Measurements from ENCODE around the gene ROBO1. TPM values are rescaled to one million over a fixed set of nuclear protein-coding genes. Genes with fewer than 3 reads are reported as not detected.

ROBO1 gene
- total RNA-seq, 2 experiments from 2014 or later, result 0.12 to 0.20 TPM

DNA sequence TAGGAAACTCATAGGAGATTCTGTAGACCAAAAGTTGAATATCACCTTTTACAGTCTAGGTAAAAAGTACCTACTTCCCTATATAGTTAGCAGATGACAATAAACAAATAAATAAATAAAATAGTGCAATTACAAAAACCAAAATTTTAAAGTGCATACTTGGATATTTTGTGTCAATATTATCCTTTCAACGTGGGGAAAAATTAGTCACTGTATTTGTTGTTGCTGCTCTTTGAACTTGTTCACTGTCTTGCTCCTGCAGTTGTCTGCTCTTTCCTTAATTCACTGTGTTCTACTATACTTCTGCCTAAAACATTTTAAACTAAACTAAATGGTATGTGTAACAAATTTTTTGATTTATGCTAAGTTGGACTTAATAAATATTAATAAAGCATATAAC, 889.0 kb downstream of the ROBO1 start:
- H3K4me1 Mint-ChIP-seq (ENCODE audit: low read depth), result no peaks in the 10 kb centered on the region
- H3K27ac Mint-ChIP-seq, result no peak overlapping the region
- CTCF ChIA-PET, result no interaction called here
- no peaks in the 10 kb centered on the region for H3K27me3 Mint-ChIP-seq (ENCODE audit: low read depth)
- no peak for DNase-seq
- H3K36me3 Mint-ChIP-seq (ENCODE audit: low read depth), result no peaks in the 10 kb centered on the region
- no peak overlapping the region for H3K4me3 Mint-ChIP-seq
- intact Hi-C loops (cut with micrococcal nuclease), result no loop called here
- H3K9me3 Mint-ChIP-seq, result peaks cover 4% of the 10 kb centered on the region

DNA sequence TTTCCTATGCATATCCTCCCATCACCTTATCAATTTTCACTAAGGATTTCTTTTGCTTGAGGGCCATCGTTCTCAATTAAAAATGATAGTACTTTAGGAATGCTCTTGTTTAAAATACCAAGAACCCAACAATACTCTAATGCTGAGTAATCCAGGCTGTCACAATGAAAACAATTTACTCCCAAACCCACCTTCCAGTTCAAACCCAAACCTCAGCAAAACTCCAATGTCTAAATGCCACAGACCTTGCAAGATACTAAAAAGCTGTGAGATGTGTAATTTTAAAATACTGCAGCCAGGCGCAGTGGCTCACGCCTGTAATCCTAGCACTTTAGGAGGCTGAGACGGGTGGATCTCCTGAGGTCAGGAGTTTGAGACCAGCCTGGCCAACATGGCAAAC, 889.8 kb downstream of the ROBO1 start:
- Mint-ChIP-seq H3K36me3 (ENCODE audit: low read depth) (no peaks in the 10 kb centered on the region), H3K27ac (no peak overlapping the region), H3K9me3 (peaks cover 2% of the 10 kb centered on the region), H3K27me3 (ENCODE audit: low read depth) (no peaks in the 10 kb centered on the region), H3K4me1 (ENCODE audit: low read depth) (no peaks in the 10 kb centered on the region), H3K4me3 (no peak overlapping the region)
- CTCF ChIA-PET, result no interaction called here
- intact Hi-C loops (cut with micrococcal nuclease), result no loop called here
- DNase-seq, result no peak

DNA sequence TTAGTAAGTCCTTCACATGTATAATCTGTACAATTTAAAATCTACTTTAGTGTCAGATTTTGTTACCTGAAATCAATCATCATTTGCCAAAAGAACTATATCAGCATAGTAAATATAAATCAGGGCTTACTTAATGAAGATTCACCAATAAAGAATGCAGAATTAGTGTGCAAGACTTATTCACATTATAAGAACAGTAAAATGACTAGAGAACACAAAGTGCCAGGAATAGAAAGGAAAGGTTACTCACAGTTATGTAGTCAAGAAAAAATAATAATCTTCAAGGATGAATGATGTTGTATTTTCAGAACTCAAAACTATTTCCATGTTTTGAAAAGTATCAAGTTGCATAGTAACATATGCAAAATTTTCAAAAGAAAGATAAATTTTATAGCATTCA, 891.9 kb downstream of the ROBO1 start:
- CTCF ChIA-PET, result no interaction called here
- no peak overlapping the region for H3K27ac Mint-ChIP-seq

DNA sequence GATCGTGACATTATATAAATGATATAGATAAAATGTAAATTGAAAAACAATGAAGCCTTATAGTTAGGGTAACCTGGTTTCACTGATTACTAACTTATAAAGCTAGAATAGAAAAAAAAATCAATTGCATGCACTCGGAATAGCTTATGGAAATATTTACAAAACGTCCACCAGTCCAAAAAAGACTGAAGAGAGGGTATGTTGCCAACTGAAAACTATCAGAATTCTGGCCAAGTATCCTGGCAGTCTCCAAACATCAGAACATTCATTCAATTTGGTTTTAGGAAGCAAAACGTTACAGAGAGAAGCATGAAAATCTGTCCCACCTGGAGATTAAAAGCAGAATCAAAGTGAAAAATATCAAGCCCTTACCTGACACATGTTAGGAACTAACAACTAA, 892.4 kb downstream of the ROBO1 start:
- Mint-ChIP-seq H3K36me3 (ENCODE audit: low read depth) (no peaks in the 10 kb centered on the region), H3K27me3 (ENCODE audit: low read depth) (no peaks in the 10 kb centered on the region), H3K4me1 (ENCODE audit: low read depth) (no peaks in the 10 kb centered on the region), H3K9me3 (peaks cover 3% of the 10 kb centered on the region), H3K27ac (no peak overlapping the region), H3K4me3 (no peak overlapping the region)
- CTCF ChIA-PET, result no interaction called here
- intact Hi-C loops (cut with micrococcal nuclease), result no loop called here
- DNase-seq, result no peak

More for the DNA sequence above, 891.9 kb downstream of the ROBO1 start:
- no peak for DNase-seq
- H3K4me1 Mint-ChIP-seq (ENCODE audit: low read depth), result no peaks in the 10 kb centered on the region
- H3K4me3 Mint-ChIP-seq, result no peak overlapping the region
- H3K27me3 Mint-ChIP-seq (ENCODE audit: low read depth), result no peaks in the 10 kb centered on the region
- no peaks in the 10 kb centered on the region for H3K36me3 Mint-ChIP-seq (ENCODE audit: low read depth)
- intact Hi-C loops (cut with micrococcal nuclease), result no loop called here
- peaks cover 3% of the 10 kb centered on the region for H3K9me3 Mint-ChIP-seq

DNA sequence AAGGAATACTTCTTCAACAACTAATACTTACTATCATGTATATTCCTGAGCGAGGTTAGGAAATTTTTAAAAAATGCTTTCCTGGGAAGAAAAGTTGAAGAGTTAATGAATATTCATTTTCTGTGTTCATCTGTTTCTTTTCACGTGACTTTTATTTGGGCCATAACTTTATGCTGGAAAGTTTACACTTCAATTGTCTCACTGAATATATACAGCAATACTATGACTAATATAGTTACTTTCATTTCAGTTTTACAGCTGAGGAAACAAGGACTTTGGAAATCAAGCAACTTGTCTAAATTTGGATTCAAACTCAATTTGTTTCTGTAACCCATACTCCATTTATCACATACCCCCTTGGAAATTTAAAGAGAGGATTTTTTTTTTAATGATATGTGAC, 894.2 kb downstream of the ROBO1 start:
- H3K4me1 Mint-ChIP-seq (ENCODE audit: low read depth), result no peaks in the 10 kb centered on the region
- no peaks in the 10 kb centered on the region for H3K27me3 Mint-ChIP-seq (ENCODE audit: low read depth)
- H3K9me3 Mint-ChIP-seq, result peaks cover 3% of the 10 kb centered on the region
- no peak overlapping the region for H3K4me3 Mint-ChIP-seq
- no peaks in the 10 kb centered on the region for H3K36me3 Mint-ChIP-seq (ENCODE audit: low read depth)
- H3K27ac Mint-ChIP-seq, result no peak overlapping the region
- no peak for DNase-seq
- intact Hi-C loops (cut with micrococcal nuclease), result no loop called here
- CTCF ChIA-PET, result no interaction called here

DNA sequence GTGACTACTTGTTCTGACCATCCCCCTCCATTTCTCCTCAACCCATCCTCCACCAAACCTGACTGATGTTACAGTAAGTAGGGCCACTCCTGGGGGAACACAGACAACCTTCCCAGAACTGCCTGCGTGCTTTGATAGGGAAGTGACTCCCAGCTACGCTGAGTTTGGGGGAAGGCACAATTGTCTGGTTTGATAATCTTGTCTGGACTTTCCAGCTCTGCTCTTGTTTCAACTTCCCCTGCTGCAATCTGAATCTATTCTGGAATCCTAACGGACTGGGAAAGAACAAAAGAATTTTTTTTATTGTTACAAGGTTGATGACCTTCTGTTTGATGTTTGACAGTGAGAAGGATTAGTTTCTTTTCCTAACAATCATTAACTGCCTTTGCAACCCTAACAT, 895.6 kb downstream of the ROBO1 start:
- Mint-ChIP-seq H3K9me3 (peaks cover 3% of the 10 kb centered on the region), H3K36me3 (ENCODE audit: low read depth) (no peaks in the 10 kb centered on the region), H3K27me3 (ENCODE audit: low read depth) (no peaks in the 10 kb centered on the region), H3K4me1 (ENCODE audit: low read depth) (no peaks in the 10 kb centered on the region), H3K4me3 (no peak overlapping the region), H3K27ac (no peak overlapping the region)
- DNase-seq, result no peak
- intact Hi-C loops (cut with micrococcal nuclease), result no loop called here
- CTCF ChIA-PET, result no interaction called here

DNA sequence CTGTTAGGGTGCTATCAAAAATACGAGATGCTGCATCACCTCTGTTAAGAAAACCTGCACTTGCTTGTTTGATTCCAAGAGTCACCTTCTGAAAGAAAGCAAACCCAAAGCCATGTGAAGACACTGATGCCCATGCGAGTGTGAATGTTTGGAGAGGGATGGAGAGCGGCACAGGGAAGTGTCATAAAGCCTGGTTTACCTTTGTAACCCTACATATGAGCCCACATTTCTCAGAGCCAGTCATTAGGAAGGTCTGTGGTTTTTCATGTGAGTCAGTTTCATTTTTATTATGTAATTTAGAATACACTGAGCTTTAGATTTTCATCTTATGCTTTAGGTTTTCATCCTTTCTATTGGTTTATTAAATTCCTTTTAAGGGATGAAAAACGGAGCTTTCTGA, 896.8 kb downstream of the ROBO1 start:
- peaks cover 3% of the 10 kb centered on the region for H3K9me3 Mint-ChIP-seq
- H3K27ac Mint-ChIP-seq, result no peak overlapping the region
- no peak overlapping the region for H3K4me3 Mint-ChIP-seq
- no peaks in the 10 kb centered on the region for H3K4me1 Mint-ChIP-seq (ENCODE audit: low read depth)
- no peaks in the 10 kb centered on the region for H3K27me3 Mint-ChIP-seq (ENCODE audit: low read depth)
- CTCF ChIA-PET, result no interaction called here
- H3K36me3 Mint-ChIP-seq (ENCODE audit: low read depth), result no peaks in the 10 kb centered on the region
- intact Hi-C loops (cut with micrococcal nuclease), result no loop called here
- no peak for DNase-seq

DNA sequence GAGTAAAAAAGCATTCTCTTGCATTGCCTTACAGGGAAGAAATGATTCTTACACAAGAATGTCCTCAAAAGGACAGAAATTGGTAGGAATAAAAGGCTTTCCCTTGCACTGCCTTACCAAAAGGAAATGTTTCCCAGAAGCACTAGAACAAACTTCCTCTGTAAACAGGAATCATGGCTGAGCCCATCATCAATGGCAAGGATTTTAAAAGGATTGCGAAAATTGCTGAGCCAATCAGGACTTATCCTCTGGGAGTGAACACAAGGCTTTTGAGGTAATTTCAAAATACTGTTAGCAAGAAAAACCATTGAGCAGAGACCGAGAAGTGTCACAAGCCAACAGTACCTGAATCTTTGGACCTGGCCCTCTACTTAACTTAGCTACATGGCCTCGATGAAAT, 897.3 kb downstream of the ROBO1 start:
- no peak for DNase-seq
- Mint-ChIP-seq H3K9me3 (peaks cover 1% of the 10 kb centered on the region), H3K36me3 (ENCODE audit: low read depth) (no peaks in the 10 kb centered on the region), H3K4me3 (no peak overlapping the region), H3K27ac (no peak overlapping the region), H3K4me1 (ENCODE audit: low read depth) (no peaks in the 10 kb centered on the region), H3K27me3 (ENCODE audit: low read depth) (no peaks in the 10 kb centered on the region)
- CTCF ChIA-PET, result no interaction called here
- intact Hi-C loops (cut with micrococcal nuclease), result no loop called here

DNA sequence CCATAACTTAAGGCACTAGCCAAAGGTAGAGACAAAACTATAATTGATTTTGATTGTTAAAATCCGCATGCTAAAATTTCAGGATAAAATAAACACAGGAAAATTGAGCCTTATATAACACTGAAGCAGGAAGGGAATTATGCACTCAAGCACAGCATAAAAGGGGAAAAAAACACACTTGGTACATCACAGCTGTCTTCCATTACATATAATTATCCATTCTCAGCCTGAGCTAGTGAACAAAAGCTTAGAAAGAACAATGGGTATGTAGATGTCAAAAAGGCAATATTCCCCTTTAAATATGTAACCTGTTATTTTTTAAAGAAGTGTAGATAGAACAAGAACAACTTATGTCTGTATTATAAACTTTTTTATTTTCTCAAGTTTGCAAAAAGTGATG, 899.2 kb downstream of the ROBO1 start:
- Mint-ChIP-seq H3K27ac (no peak overlapping the region), H3K36me3 (ENCODE audit: low read depth) (no peaks in the 10 kb centered on the region), H3K27me3 (ENCODE audit: low read depth) (no peaks in the 10 kb centered on the region), H3K4me1 (ENCODE audit: low read depth) (no peaks in the 10 kb centered on the region), H3K4me3 (no peak overlapping the region), H3K9me3 (peaks cover 1% of the 10 kb centered on the region)
- CTCF ChIA-PET, result no interaction called here
- intact Hi-C loops (cut with micrococcal nuclease), result no loop called here
- DNase-seq, result no peak

DNA sequence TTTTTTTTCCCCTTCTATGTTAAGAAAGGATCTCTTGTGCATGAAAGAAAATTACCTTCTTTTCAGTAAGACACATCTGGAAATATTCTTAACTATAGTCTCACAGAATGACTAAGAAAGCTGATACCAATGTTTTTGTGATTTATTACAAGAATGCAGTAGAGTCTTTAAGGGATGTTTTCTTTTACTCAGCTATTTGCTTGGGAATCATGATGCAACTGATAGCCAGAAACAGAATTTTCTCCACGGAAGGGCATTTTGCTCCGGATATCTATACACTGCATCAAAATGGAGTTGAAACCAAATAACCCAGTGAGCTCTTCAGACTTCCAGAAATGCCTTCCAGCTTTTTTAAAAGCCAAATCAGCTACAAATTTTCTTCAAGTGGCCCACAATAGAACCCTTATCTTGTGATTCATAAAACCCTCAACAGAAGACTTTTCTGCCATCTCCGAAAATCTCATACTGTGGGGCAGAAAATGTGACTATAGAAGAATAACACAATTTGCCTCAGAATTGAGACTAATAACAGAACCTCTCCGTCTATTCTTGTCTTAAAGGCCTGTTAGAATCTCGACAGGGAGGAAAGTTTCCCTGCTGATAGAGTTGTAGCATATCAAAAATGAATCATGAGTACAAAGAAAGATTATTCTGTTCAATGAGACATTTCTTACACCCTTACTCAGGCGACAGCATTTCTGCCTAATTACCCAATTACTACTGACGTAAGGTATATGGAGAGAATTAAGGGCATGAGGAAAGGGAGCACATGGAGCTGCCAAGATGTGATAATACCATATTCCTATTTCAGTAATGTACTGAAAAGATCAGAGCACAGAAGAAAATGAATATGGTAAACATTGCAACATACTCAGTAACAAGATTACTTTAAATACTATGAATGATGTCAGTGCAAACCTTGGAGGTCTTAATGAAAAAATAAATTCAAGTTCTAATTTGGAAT, 900.1 kb downstream of the ROBO1 start:
- CTCF ChIA-PET, result no interaction called here
- peaks cover 3% of the 10 kb centered on the region for H3K9me3 Mint-ChIP-seq
- H3K4me1 Mint-ChIP-seq (ENCODE audit: low read depth), result no peaks in the 10 kb centered on the region
- H3K36me3 Mint-ChIP-seq (ENCODE audit: low read depth), result no peaks in the 10 kb centered on the region
- H3K27me3 Mint-ChIP-seq (ENCODE audit: low read depth), result no peaks in the 10 kb centered on the region
- H3K4me3 Mint-ChIP-seq, result no peak overlapping the region
- intact Hi-C loops (cut with micrococcal nuclease), result no loop called here
- DNase-seq, result no peak
- no peak overlapping the region for H3K27ac Mint-ChIP-seq

DNA sequence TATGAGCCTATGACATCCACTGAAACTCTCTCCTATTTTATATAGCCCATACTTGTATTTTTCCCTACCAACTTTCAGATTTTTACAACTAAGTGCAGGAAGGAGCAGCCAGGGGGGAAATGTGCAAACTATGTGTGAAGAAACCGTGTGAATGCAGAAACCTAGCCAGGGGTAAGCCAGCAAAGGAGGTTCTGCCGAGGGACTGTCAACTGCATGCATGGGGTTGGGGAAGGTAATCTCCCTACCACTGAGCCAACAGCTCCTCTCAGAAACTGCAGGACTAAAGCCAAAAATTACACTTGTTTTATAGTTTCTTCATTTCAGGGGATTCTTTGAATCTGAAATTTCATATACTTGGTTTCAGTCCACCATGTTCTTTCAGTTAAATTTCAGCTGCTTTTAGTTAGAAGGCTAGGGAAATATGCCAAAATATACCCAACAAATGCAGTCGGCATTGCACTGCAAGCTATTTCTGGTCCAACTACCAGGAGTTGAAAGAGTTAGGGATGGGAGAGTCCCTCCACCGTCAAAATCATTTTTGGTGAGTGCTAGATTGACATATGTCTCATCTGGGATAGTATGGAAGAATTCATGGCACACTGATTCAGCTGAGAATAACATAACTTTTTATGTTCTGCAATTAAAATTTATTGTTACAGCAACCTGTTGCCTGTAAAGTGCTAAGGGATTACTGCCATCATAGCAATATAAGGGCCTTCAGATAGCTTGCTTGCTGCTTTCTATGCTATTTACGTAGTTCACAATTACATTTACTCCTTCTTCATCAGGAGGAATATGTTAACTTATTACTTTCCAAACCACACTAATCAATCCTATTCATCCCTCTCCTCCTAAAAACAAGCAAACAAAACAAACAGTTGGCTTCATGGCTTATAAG, 904.2 kb downstream of the ROBO1 start:
- no peak overlapping the region for H3K27ac Mint-ChIP-seq
- DNase-seq, result no peak
- H3K36me3 Mint-ChIP-seq (ENCODE audit: low read depth), result no peaks in the 10 kb centered on the region
- H3K4me3 Mint-ChIP-seq, result no peak overlapping the region
- CTCF ChIA-PET, result no interaction called here
- no peaks in the 10 kb centered on the region for H3K27me3 Mint-ChIP-seq (ENCODE audit: low read depth)
- intact Hi-C loops (cut with micrococcal nuclease), result no loop called here
- no peaks in the 10 kb centered on the region for H3K4me1 Mint-ChIP-seq (ENCODE audit: low read depth)
- peaks cover 10% of the 10 kb centered on the region for H3K9me3 Mint-ChIP-seq

DNA sequence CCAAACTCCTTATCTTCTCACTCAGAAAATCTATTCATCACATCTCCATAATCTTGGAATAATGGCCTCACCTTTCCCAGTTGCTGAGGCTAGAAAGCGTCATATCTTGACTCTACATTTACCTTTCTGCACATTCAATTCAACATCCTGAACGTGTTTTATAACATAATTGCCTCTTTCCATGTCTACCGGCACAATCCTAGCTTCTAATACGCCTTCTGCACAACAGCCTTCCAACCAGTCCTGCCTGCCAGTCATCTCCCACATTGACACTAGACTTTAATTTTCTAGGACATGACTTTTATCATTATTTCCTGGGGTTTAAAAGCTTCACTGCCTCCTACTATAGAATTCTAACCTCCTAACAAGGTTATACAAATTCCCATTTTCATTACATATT, 906.6 kb downstream of the ROBO1 start:
- CTCF ChIA-PET, result no interaction called here
- Mint-ChIP-seq H3K36me3 (ENCODE audit: low read depth) (no peaks in the 10 kb centered on the region), H3K4me3 (no peak overlapping the region), H3K4me1 (ENCODE audit: low read depth) (no peaks in the 10 kb centered on the region), H3K27me3 (ENCODE audit: low read depth) (no peaks in the 10 kb centered on the region), H3K9me3 (peaks cover 10% of the 10 kb centered on the region), H3K27ac (no peak overlapping the region)
- intact Hi-C loops (cut with micrococcal nuclease), result no loop called here
- no peak for DNase-seq

DNA sequence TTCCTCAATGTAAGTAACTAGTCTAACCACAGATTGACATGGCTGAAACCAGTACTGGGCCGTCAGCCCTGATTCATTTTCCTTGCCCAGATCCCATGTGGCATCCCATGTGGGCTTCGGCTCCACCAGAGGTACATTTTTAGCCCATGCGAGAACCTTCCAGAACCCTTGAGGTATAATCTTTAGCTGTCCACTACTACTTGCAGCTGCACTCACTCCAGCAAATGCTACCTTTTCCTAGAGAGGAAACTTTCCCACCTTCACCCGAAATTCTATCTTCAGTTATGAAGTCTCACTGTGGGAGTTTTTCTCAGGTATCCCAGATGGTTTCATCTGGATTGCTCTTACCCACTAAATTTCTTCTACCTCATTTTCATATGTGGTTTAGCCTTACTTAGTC, 907.2 kb downstream of the ROBO1 start:
- H3K36me3 Mint-ChIP-seq (ENCODE audit: low read depth), result no peaks in the 10 kb centered on the region
- CTCF ChIA-PET, result no interaction called here

More for the DNA sequence above, 907.2 kb downstream of the ROBO1 start:
- H3K4me1 Mint-ChIP-seq (ENCODE audit: low read depth), result no peaks in the 10 kb centered on the region
- H3K27me3 Mint-ChIP-seq (ENCODE audit: low read depth), result no peaks in the 10 kb centered on the region
- H3K4me3 Mint-ChIP-seq, result no peak overlapping the region
- peaks cover 10% of the 10 kb centered on the region for H3K9me3 Mint-ChIP-seq
- no peak for DNase-seq
- intact Hi-C loops (cut with micrococcal nuclease), result no loop called here
- no peak overlapping the region for H3K27ac Mint-ChIP-seq

Measured in activated naive CD4-positive, alpha-beta T cell treated with anti-CD3 and anti-CD28 coated beads for 36 hours (primary cell).